PFSK-1 (cell line): ENCODE data around the gene TMEM45A.

ENCODE experiments used
- POLR2AphosphoS5 ChIP-seq: IDR thresholded peaks from 2 replicates; pipeline ENCODE4 v1.6.1; 2012; ENCODE audit warnings: low read depth, mild to moderate bottlenecking, control low read depth, low read length, moderate library complexity
- TAF1 ChIP-seq: IDR thresholded peaks from 2 replicates; pipeline ENCODE4 v1.6.1; 2012; ENCODE audit warnings: low read length, control low read depth, borderline replicate concordance; ENCODE audit not compliant: insufficient read depth

DNA sequence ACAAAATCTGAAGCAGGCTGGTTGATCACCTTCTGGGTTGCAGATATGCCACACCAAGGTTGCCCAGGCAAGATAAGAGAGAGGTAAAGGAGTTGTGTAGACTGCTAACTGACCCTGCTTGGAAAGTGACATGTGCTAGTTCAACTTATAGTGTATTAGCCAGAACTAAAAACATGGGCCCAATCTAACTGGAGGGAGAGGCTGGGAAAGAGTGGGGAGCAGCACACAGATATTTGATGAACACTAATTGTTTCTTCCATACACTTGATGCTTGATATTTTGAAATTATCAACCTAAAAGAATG lies 61.9 kb downstream of the TMEM45A start:
- TF ChIP-seq POLR2AphosphoS5 (no peak), TAF1 (no peak)
